Activated T-cell treated with anti-CD3 and anti-CD28 coated beads, Interleukin-2, amount 50 U/mL, for 24 hours (primary cell): ENCODE measurements around the gene PPP2R2D.

Experiments
- DNase-seq: peaks from one replicate; pipeline ENCODE4 v3.0.0-alpha.2; 2020
- H3K27ac Mint-ChIP-seq: 2 replicates; pipeline ENCODE4 v1.8.0; 2020; ENCODE audit warnings: mild to moderate bottlenecking, mixed read lengths
- H3K27me3 Mint-ChIP-seq: 2 replicates; pipeline ENCODE4 v1.8.0; 2020; ENCODE audit warnings: mixed read lengths
- H3K36me3 Mint-ChIP-seq: 2 replicates; pipeline ENCODE4 v1.8.0; 2020; ENCODE audit warnings: low read depth, mixed read lengths
- H3K4me1 Mint-ChIP-seq: 2 replicates; pipeline ENCODE4 v1.8.0; 2020; ENCODE audit warnings: low read depth, mixed read lengths
- H3K4me3 Mint-ChIP-seq: 2 replicates; pipeline ENCODE4 v1.8.0; 2020; ENCODE audit warnings: mild to moderate bottlenecking, moderate library complexity, mixed read lengths
- H3K9me3 Mint-ChIP-seq: 2 replicates; pipeline ENCODE4 v1.8.0; 2020; ENCODE audit warnings: mixed read lengths

The PPP2R2D gene

GRCh38 chr10:131900350-131901152 is at the start of gene PPP2R2D:
PPP2R2D (plus strand) TSS chr10:131901008; CDS start chr10:131901149, 141 bp downstream.
- Mint-ChIP-seq H3K4me3 (peak within 1 kb of the TSS; percentile 90), H3K9me3 (no peaks in the 10 kb centered on the region), H3K4me1 (peaks cover 58% of the 10 kb centered on the region), H3K27me3 (peaks cover 9% of the 10 kb centered on the region), H3K27ac (peak within 1 kb of the TSS; percentile 94), H3K36me3 (peaks cover 27% of the 10 kb centered on the region)
- DNase-seq = peak; percentile 97

DNA sequence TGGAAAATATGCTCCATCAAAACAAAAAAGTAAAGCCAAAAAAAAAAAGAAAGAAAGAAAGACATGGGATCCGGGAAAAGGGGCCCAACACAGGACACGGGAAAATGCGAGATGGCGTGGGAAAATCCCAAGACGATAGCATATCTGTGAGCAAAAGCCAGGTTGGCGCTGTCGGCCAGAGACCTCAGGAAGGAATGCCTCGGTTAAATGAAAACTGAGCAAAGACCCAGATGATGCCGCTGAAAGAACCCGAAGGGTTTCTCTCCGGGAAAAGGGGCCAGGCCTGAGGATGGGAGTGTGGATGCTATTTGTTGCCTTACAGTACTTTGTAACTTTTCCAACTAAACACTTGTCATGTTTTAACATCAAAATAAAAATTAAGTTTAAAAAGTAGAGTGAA is 49.5 kb upstream of the PPP2R2D start:
- DNase-seq = no peak
- H3K36me3 Mint-ChIP-seq = no peaks in the 10 kb centered on the region
- H3K9me3 Mint-ChIP-seq = no peaks in the 10 kb centered on the region
- no peak overlapping the region for H3K4me3 Mint-ChIP-seq
- H3K4me1 Mint-ChIP-seq = no peaks in the 10 kb centered on the region
- peaks cover 7% of the 10 kb centered on the region for H3K27me3 Mint-ChIP-seq
- peak overlapping the region; percentile 53 for H3K27ac Mint-ChIP-seq

DNA sequence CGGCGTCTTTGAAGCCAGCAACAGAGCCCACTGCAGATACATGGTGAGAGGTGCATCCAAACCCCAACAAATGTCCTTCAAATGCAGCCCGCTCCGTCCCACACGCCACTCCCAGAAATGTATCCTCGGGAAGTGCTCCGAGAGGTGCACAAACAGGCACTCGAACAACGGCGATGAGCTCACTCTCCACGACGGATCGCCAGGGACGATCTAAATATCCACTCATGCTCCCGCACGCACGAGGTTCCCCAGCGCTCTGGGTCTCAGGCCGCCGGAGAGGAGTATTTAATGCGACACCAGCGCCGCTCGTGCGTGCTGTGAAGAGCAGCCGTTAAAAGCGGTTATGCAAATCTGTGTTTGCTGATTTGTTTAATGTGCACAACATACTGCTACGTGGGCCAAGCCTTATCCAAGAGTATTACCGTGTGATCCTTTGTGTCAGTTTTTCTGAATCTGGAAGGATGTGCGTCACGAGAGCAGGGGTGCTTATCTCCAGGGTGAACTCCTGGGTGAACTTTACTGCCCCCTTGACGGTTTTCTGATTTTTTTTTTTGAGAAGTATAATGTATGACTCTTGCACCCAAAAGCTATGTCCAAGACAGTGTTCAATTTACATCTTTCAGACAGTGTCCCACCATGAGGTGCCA is 48.5 kb upstream of the PPP2R2D start:
- Mint-ChIP-seq H3K27ac (no peak overlapping the region), H3K36me3 (no peaks in the 10 kb centered on the region), H3K9me3 (no peaks in the 10 kb centered on the region), H3K4me3 (no peak overlapping the region), H3K27me3 (peaks cover 8% of the 10 kb centered on the region), H3K4me1 (no peaks in the 10 kb centered on the region)
- DNase-seq = peak; percentile 2

DNA sequence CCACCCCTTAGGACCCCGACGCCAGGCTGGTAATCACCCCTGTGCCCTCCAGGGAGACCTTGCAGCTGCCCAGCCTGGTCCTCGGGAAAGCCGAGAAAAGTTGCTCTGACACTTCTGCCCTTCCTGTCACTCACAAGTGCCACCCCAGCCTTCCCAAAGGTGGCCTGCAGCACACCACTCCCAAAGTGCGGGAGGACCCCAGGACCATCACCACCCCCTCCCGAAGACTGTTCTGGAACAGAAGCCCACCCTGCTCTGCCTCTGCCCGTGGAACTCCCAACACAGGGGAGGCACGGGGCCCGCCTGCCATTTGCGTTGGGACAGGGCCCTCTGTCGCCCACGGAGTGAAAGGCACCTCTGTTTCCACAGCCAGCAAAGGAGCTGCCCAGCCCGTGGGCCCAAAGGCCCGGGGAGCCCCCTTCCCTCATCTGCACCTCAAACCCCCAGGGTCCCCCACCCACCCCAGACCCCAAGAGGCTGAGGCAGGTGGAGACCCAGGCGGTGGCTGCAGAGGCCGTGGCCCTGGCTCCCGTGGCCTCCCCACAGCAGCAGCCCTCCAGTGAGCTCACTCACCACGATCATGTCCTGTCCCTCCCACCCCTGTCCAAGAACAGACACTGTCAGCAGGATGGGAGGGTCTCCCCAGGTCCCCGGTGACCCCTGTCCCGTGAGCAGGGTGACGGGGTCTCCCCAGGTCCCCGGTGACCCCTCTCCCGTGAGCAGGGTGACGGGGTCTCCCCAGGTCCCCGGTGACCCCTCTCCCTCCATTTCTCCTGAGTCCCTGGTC is 47.8 kb upstream of the PPP2R2D start:
- H3K4me3 Mint-ChIP-seq = no peak overlapping the region
- H3K27ac Mint-ChIP-seq = no peak overlapping the region
- H3K9me3 Mint-ChIP-seq = no peaks in the 10 kb centered on the region
- peaks cover 8% of the 10 kb centered on the region for H3K27me3 Mint-ChIP-seq
- no peaks in the 10 kb centered on the region for H3K36me3 Mint-ChIP-seq
- no peaks in the 10 kb centered on the region for H3K4me1 Mint-ChIP-seq
- DNase-seq = peak; percentile 7

DNA sequence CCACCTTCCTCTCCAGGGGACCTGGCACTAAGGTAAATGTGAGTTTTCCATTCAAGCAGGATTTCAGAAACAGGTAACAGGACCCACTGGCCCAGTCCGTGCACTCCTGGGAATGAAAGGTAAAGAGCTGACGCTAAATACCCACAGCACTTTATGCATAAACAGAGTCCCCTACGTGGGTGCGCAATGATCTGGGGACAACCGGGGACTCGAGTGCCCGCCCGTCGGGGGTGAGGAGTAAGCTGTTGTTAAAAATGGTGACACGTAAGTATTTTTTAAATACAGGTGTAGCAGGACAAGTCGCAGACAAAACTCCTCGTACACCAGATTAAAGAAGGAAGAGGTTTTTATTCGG is 47.2 kb upstream of the PPP2R2D start:
- no peak overlapping the region for H3K27ac Mint-ChIP-seq
- H3K36me3 Mint-ChIP-seq = no peaks in the 10 kb centered on the region
- no peaks in the 10 kb centered on the region for H3K9me3 Mint-ChIP-seq
- no peaks in the 10 kb centered on the region for H3K4me1 Mint-ChIP-seq
- DNase-seq = no peak
- H3K4me3 Mint-ChIP-seq = no peak overlapping the region
- H3K27me3 Mint-ChIP-seq = peaks cover 8% of the 10 kb centered on the region

DNA sequence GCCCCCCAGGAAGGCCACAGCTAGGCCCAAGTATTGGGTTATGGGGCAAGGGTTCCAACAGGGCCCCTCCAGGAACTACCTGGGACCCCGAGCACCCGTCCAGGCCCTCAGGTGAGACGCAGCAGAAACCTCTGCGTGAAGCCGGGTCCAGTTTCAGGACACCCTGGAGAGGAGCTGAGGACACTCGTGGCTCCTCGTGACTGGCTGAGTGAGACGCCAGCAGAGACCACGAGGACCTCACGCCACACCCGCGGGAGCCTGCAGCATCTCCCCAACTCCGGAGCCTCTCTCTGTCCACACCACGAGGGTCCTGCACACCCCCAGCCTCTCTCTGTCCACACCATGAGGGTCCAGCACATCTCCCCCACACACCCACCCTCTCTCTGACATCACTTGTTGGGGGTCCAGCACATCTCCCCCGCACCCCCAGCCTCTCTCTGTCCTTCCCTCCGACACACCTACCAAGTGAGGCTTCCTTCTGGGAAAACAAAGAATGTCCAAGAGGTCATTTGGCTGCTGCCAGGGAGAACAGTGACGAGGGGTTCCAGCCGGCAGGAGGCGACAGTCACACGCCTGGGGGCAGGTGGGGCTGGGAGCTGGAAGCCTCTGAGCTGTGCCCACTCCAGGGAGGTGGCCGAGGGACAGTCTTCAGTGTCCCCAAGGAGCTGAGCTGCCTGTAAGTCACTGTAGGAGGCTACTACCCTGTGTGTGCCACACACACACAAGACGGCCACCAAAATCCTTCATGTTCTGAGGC is 46.1 kb upstream of the PPP2R2D start:
- H3K27ac Mint-ChIP-seq = no peak overlapping the region
- peaks cover 8% of the 10 kb centered on the region for H3K27me3 Mint-ChIP-seq
- H3K9me3 Mint-ChIP-seq = no peaks in the 10 kb centered on the region
- no peak for DNase-seq
- no peaks in the 10 kb centered on the region for H3K36me3 Mint-ChIP-seq
- no peaks in the 10 kb centered on the region for H3K4me1 Mint-ChIP-seq
- no peak overlapping the region for H3K4me3 Mint-ChIP-seq

DNA sequence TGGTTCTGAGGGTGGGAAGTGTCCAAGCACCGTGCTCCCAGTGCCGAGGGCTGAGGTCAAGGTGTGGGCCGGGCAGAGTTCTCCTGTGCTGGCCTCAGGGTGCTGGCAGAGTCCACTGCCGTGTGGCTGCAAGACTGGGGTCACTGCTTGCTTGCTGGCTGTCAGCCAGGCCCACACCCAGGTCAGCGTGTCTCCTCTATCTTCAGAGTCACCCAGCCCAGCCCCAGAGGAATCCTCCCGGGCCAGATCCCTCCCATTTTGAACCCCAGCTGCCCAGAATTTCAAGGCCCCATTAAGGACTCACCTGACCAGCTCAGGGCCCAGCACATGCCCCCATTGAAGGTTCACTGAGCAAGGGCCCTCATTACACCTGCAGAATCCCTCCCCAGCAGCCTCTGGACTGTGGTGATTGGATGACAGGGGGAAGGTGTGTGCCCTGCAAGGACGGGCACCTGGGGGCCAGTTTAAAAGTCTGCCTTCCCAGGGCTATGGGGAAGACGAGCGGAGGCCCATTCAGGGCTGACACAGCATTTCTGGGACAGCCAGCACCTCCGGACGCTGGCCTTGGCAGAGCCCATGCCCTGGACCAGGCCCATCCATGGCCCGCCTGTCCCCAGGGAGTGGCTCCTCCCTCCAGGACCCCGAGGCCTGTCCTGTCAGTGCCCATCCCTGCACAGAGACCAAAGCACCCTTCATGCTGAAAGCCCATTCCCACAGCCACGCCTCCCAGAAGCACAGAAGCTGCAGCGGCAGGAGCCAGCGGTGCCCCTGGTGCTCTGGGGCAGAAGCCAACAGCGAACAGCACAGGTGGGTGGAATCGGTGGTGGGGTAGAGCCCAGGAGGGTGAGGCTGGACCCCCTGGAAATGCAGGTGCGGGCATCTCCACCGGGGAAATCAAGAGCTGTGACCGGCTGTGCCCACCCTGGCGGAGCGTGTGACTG is 45.1 kb upstream of the PPP2R2D start:
- Mint-ChIP-seq H3K4me3 (no peak overlapping the region), H3K36me3 (no peaks in the 10 kb centered on the region), H3K27me3 (peaks cover 9% of the 10 kb centered on the region), H3K4me1 (no peaks in the 10 kb centered on the region), H3K27ac (no peak overlapping the region), H3K9me3 (no peaks in the 10 kb centered on the region)
- DNase-seq = peak; percentile 12

GRCh38 chr10:131856441-131857094 is 44.2 kb upstream of the PPP2R2D start:
- H3K36me3 Mint-ChIP-seq = no peaks in the 10 kb centered on the region
- no peak overlapping the region for H3K27ac Mint-ChIP-seq
- H3K4me3 Mint-ChIP-seq = no peak overlapping the region
- no peaks in the 10 kb centered on the region for H3K9me3 Mint-ChIP-seq
- no peaks in the 10 kb centered on the region for H3K4me1 Mint-ChIP-seq
- peak; percentile 5 for DNase-seq
- peaks cover 11% of the 10 kb centered on the region for H3K27me3 Mint-ChIP-seq

- no peaks in the 10 kb centered on the region for H3K4me1 Mint-ChIP-seq
- no peak overlapping the region for H3K4me3 Mint-ChIP-seq
- H3K27ac Mint-ChIP-seq = no peak overlapping the region
- no peaks in the 10 kb centered on the region for H3K9me3 Mint-ChIP-seq
- H3K36me3 Mint-ChIP-seq = no peaks in the 10 kb centered on the region
- peak; percentile 14 for DNase-seq
- H3K27me3 Mint-ChIP-seq = peaks cover 16% of the 10 kb centered on the region
These were observed 43.4 kb upstream of the PPP2R2D start for GRCh38 chr10:131857156-131858117.

DNA sequence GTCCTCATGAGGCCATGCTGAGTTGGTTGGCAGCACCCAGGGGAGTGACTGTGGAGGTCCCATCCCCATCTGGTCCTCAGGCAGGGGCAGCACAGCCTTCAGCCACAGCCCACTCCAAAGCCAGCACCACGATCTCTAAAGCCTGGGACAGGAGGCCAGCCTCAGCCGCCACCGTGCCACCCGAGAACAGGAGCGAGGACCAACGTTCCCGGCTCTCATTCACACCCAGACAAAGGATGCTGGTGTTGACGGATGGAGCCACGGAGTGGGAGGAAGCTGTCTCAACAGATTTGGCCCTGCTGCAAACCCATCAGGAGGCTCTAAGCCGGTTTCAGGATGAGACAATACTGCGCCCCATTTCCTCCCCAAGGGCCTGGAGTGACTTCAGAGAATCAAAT is 42.7 kb upstream of the PPP2R2D start:
- no peak for DNase-seq
- no peaks in the 10 kb centered on the region for H3K9me3 Mint-ChIP-seq
- H3K4me3 Mint-ChIP-seq = no peak overlapping the region
- H3K27ac Mint-ChIP-seq = no peak overlapping the region
- no peaks in the 10 kb centered on the region for H3K4me1 Mint-ChIP-seq
- H3K36me3 Mint-ChIP-seq = no peaks in the 10 kb centered on the region
- H3K27me3 Mint-ChIP-seq = peaks cover 21% of the 10 kb centered on the region

- DNase-seq = peak; percentile 2
- Mint-ChIP-seq H3K36me3 (no peaks in the 10 kb centered on the region), H3K4me1 (no peaks in the 10 kb centered on the region), H3K4me3 (no peak overlapping the region), H3K27me3 (peaks cover 21% of the 10 kb centered on the region), H3K27ac (no peak overlapping the region), H3K9me3 (no peaks in the 10 kb centered on the region)
These were observed 42.0 kb upstream of the PPP2R2D start for GRCh38 chr10:131858583-131859340.
